Uterus (tissue), 4 donors: Measurements from ENCODE around the gene BCAS3. TPM values are rescaled to one million over a fixed set of nuclear protein-coding genes. Genes with fewer than 3 reads are reported as not detected.

Experiments used
- DNase-seq, 2 donors: peaks; one replicate each; pipeline ENCODE4 v3.0.0-alpha.2; 2019 to 2020
- H3K27ac ChIP-seq, 2 donors: fragments of 200-600 bp; sonication (generic); 1 replicate in 1 of 2; 2 replicates in 1 of 2; pipeline ENCODE4 v1.5.1; 2016 to 2018
- H3K27me3 ChIP-seq, 2 donors: fragments of 200-600 bp; sonication (generic); one replicate each; pipeline ENCODE4 v1.5.1; 2018 to 2019; ENCODE audit warnings: control low read depth in 1 of 2
- H3K36me3 ChIP-seq, 2 donors: fragments of 200-600 bp; sonication (generic); one replicate each; pipeline ENCODE4 v1.5.1; 2019; ENCODE audit warnings: control low read depth in 1 of 2
- H3K4me1 ChIP-seq, 2 donors: fragments of 200-600 bp; sonication (generic); one replicate each; pipeline ENCODE4 v1.5.1; 2018 to 2019; ENCODE audit warnings: control low read depth in 1 of 2
- H3K4me3 ChIP-seq, 2 donors: fragments of 200-600 bp; sonication (generic); 1 replicate in 1 of 2; 2 replicates in 1 of 2; pipeline ENCODE4 v1.5.1; 2018 to 2019; ENCODE audit warnings: mild to moderate bottlenecking in 1 of 2
- H3K9me3 ChIP-seq, 2 donors: fragments of 200-600 bp; sonication (generic); one replicate each; pipeline ENCODE4 v1.5.1; 2019; ENCODE audit warnings: control low read depth in 1 of 2
- POLR2A ChIP-seq, 2 donors: fragments of 450-650 bp; IDR thresholded peaks; one replicate each; pipeline ENCODE4 v1.6.1; 2016; ENCODE audit warnings: antibody characterized with exemption in 2 of 2, mild to moderate bottlenecking in 1 of 2, moderate library complexity in 1 of 2
- intact Hi-C: fragments of 100-400 bp; cut with DNase I; formaldehyde crosslinking; loops from one replicate; pipeline ENCODE4 v1.15.1; 2023; ENCODE audit warnings: low total_unique reads
- total RNA-seq, 4 donors: library from RNA; depleted of rRNA in 3 of 4; stranded (reverse); fragments of >200 nt in 3 of 4; gene quantifications; one replicate each; pipeline versions ENCODE4 v1.1.0 to v1.2.4, GENCODE V29; 2014 to 2023
- TF ChIP-seq, protein P1 (sequence below), 4 experiments: fragments of 200-600 bp in 2 of 4; fragments of 450-650 bp in 2 of 4; sonication (generic) in 2 of 4; IDR thresholded peaks; one replicate each; pipeline ENCODE4 v1.5.1; 2016 to 2019; ENCODE audit warnings: antibody characterized with exemption in 4 of 4, mild to moderate bottlenecking in 2 of 4, moderate library complexity in 1 of 4
- donor health status: DM: yes; HTN: yes; CAD: no.

BCAS3 gene
- total RNA-seq, 4 donors from 2014 or later, result 42.6 to 147 (median 83.7) TPM

- DNase-seq, result no peak
- H3K27me3 ChIP-seq, result no peaks in the 10 kb centered on the region
- H3K36me3 ChIP-seq, result no peaks in the 10 kb centered on the region
- intact Hi-C loops, result no loop called here
- H3K9me3 ChIP-seq, result no peaks in the 10 kb centered on the region
- H3K4me3 ChIP-seq, result no peak overlapping the region
- TF ChIP-seq, protein P1, sequence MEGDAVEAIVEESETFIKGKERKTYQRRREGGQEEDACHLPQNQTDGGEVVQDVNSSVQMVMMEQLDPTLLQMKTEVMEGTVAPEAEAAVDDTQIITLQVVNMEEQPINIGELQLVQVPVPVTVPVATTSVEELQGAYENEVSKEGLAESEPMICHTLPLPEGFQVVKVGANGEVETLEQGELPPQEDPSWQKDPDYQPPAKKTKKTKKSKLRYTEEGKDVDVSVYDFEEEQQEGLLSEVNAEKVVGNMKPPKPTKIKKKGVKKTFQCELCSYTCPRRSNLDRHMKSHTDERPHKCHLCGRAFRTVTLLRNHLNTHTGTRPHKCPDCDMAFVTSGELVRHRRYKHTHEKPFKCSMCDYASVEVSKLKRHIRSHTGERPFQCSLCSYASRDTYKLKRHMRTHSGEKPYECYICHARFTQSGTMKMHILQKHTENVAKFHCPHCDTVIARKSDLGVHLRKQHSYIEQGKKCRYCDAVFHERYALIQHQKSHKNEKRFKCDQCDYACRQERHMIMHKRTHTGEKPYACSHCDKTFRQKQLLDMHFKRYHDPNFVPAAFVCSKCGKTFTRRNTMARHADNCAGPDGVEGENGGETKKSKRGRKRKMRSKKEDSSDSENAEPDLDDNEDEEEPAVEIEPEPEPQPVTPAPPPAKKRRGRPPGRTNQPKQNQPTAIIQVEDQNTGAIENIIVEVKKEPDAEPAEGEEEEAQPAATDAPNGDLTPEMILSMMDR (IDR thresholded peaks at IDR 0.05), result no peak
- TF ChIP-seq POLR2A (IDR thresholded peaks at IDR 0.05), result no peak
- peak overlapping the region; percentile 12 to 28 for H3K27ac ChIP-seq
- H3K4me1 ChIP-seq, result no peaks in the 10 kb centered on the region
Observed at GRCh38 chr17:61203671-61204131, 526.0 kb downstream of the BCAS3 start.

GRCh38 chr17:61204456-61204855 is 526.8 kb downstream of the BCAS3 start:
- intact Hi-C loops, result no loop called here

GRCh38 chr17:61205401-61205800 is 527.8 kb downstream of the BCAS3 start:
- peak overlapping the region in 1 of 2 donors; percentile 19 for H3K27ac ChIP-seq
- no peaks in the 10 kb centered on the region for H3K36me3 ChIP-seq
- H3K4me3 ChIP-seq, result no peak overlapping the region
- intact Hi-C loops, result no loop called here
- no peaks in the 10 kb centered on the region for H3K4me1 ChIP-seq
- no peak for DNase-seq
- no peaks in the 10 kb centered on the region for H3K9me3 ChIP-seq
- TF ChIP-seq, protein P1 (IDR thresholded peaks at IDR 0.05), result no peak
- no peak for TF ChIP-seq POLR2A (IDR thresholded peaks at IDR 0.05)
- no peaks in the 10 kb centered on the region for H3K27me3 ChIP-seq

More at GRCh38 chr17:61204456-61204855, 526.8 kb downstream of the BCAS3 start:
- no peak for DNase-seq
- Histone ChIP-seq H3K27ac (peak overlapping the region; percentile 19 to 28), H3K27me3 (no peaks in the 10 kb centered on the region), H3K4me3 (no peak overlapping the region), H3K9me3 (no peaks in the 10 kb centered on the region), H3K4me1 (no peaks in the 10 kb centered on the region), H3K36me3 (no peaks in the 10 kb centered on the region)
- no peak for TF ChIP-seq POLR2A (IDR thresholded peaks at IDR 0.05)
- TF ChIP-seq, protein P1 (IDR thresholded peaks at IDR 0.05), result no peak

DNA sequence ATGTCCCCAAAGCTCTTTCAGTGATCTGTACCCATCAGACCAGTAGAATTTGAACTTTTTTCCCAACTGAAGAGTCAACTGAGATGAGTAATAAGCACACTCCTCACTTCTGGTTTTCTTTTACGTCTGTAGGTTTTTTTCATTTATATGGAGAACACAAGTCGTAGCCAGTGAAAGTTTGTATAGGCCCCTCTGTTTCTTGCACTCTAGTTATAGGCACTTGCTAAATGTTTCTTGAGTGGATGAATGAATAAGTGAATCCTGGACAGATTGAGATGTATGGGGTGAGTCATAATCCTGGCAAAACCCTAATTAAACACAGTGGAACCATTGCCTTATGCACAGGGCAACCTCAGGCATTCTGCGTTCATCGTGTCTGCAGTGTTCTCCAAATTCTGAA is 528.3 kb downstream of the BCAS3 start:
- Histone ChIP-seq H3K9me3 (no peaks in the 10 kb centered on the region), H3K27me3 (no peaks in the 10 kb centered on the region), H3K36me3 (no peaks in the 10 kb centered on the region), H3K4me3 (no peak overlapping the region), H3K27ac (no peak overlapping the region), H3K4me1 (no peaks in the 10 kb centered on the region)
- intact Hi-C loops, result no loop called here
- TF ChIP-seq, protein P1 (IDR thresholded peaks at IDR 0.05), result no peak
- TF ChIP-seq POLR2A (IDR thresholded peaks at IDR 0.05), result no peak
- no peak for DNase-seq

DNA sequence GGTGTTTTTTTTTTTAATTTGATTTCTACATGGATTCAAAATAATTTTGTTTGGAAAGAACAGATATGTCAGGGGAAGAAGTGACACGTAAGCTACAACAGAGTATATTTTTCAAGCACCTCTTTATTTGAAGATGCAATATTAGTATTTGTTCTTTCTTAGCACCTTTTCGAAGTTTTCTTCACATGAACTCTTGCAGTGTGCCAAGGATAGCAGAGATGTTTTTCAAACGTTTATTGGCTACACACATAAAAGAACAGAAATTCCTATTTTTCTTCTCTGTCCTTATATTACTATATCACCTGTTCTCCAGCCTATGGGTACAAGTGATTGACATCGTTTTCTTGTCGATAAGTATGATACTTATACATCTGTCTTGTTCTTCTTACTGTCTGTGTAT is 529.3 kb downstream of the BCAS3 start:
- no peak for TF ChIP-seq POLR2A (IDR thresholded peaks at IDR 0.05)
- TF ChIP-seq, protein P1 (IDR thresholded peaks at IDR 0.05), result no peak
- no peak for DNase-seq
- no peaks in the 10 kb centered on the region for H3K27me3 ChIP-seq
- no peaks in the 10 kb centered on the region for H3K4me1 ChIP-seq
- intact Hi-C loops, result no loop called here
- no peaks in the 10 kb centered on the region for H3K36me3 ChIP-seq
- H3K9me3 ChIP-seq, result no peaks in the 10 kb centered on the region
- H3K27ac ChIP-seq, result no peak overlapping the region
- no peak overlapping the region for H3K4me3 ChIP-seq
